DOHH2 (cell line): Measurements from ENCODE around the gene VWF.
"Not testable (repeated sequence)": the region's sequence is repeated elsewhere in the genome, so short reads cannot be mapped to it uniquely, and the experiment has no call there.

Experiments used
- H3F3A ChIP-seq: fragments of 200-600 bp; sonication (generic), shearing (Covaris generic); 2 replicates; pipeline ENCODE4 v1.6.0; 2016; ENCODE audit warnings: antibody characterized with exemption, mild to moderate bottlenecking; ENCODE audit not compliant: control insufficient read depth, insufficient read depth
- H3K27ac ChIP-seq: fragments of 200-600 bp; sonication (generic); 2 replicates; pipeline ENCODE4 v1.5.1; 2014; ENCODE audit warnings: low read depth, mild to moderate bottlenecking, low read length, moderate library complexity
- H3K27me3 ChIP-seq: fragments of 200-600 bp; sonication (generic); 2 replicates; pipeline ENCODE4 v1.6.1; 2014; ENCODE audit warnings: mild to moderate bottlenecking, low read length, mixed read lengths; ENCODE audit not compliant: control insufficient read depth
- H3K36me3 ChIP-seq: fragments of 200-600 bp; sonication (generic); 2 replicates; pipeline ENCODE4 v1.6.1; 2014; ENCODE audit warnings: mild to moderate bottlenecking, low read length, moderate library complexity, mixed read lengths; ENCODE audit not compliant: control insufficient read depth
- H3K4me1 ChIP-seq: fragments of 200-600 bp; sonication (generic); 2 replicates; pipeline ENCODE4 v1.6.1; 2014; ENCODE audit warnings: mild to moderate bottlenecking, low read length, mixed read lengths; ENCODE audit not compliant: control insufficient read depth
- H3K4me2 ChIP-seq: fragments of 200-600 bp; sonication (generic); 2 replicates; pipeline ENCODE4 v1.6.0; 2014; ENCODE audit warnings: mild to moderate bottlenecking, low read length, moderate library complexity
- H3K4me3 ChIP-seq: fragments of 200-600 bp; sonication (generic); 2 replicates; pipeline ENCODE4 v1.5.1; 2014; ENCODE audit warnings: mild to moderate bottlenecking, low read length, mixed read lengths
- H3K79me2 ChIP-seq: fragments of 200-600 bp; sonication (generic); 2 replicates; pipeline ENCODE4 v1.6.1; 2014; ENCODE audit warnings: mild to moderate bottlenecking, low read length, mixed read lengths; ENCODE audit not compliant: control insufficient read depth
- H3K9me2 ChIP-seq: fragments of 200-600 bp; sonication (generic); replicated peaks from 2 replicates; pipeline ENCODE4 v1.6.1; 2014; ENCODE audit warnings: mild to moderate bottlenecking, low read length, mixed read lengths; ENCODE audit not compliant: control insufficient read depth
- H3K9me3 ChIP-seq: fragments of 200-600 bp; sonication (generic); 2 replicates; pipeline ENCODE4 v1.6.1; 2014; ENCODE audit warnings: antibody characterized with exemption, low read length, mixed read lengths; ENCODE audit not compliant: control insufficient read depth, insufficient read depth
- H4K20me1 ChIP-seq: fragments of 200-600 bp; sonication (generic); 2 replicates; pipeline ENCODE4 v1.6.0; 2014; ENCODE audit warnings: low read depth, mild to moderate bottlenecking, antibody characterized with exemption, low read length, moderate library complexity; ENCODE audit not compliant: control insufficient read depth, insufficient read depth
- EZH2phosphoT487 ChIP-seq: fragments of 200-600 bp; sonication (generic); IDR thresholded peaks from 2 replicates; pipeline ENCODE4 v1.6.1; 2017; ENCODE audit warnings: borderline replicate concordance, mild to moderate bottlenecking, antibody characterized with exemption, low read length, moderate library complexity, mixed read lengths
- TF ChIP-seq, protein P1 (sequence below): fragments of 200-600 bp; sonication (generic); IDR thresholded peaks from one replicate; pipeline ENCODE4 v1.5.1; 2014; ENCODE audit warnings: antibody characterized with exemption, mild to moderate bottlenecking, low read depth, low read length; ENCODE audit not compliant: poor library complexity, severe bottlenecking

The VWF gene

DNA sequence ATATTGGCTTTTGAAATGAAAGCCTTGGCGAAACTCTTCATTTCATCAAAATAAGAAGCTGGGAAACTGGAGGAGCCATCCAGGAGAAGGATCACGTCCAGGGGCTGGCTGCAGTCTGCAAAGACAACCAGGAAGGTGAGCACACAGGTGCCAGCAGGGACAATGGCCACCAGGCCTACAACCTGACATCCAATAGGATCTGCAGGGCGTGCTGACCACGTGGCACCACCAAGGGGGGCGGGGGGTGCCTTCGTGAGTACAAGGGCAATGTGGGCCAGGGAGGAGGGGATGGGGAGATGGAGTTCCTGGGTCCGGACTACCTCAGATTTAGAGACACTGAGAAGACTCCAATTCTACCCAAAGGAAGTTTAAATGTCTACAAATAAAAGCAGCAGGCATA lies 107.7 kb downstream of the VWF start:
- Histone ChIP-seq H3K4me3 (no peak overlapping the region), H3F3A (no peaks in the 10 kb centered on the region), H4K20me1 (no peaks in the 10 kb centered on the region), H3K79me2 (no peaks in the 10 kb centered on the region), H3K9me2 (no peaks in the 10 kb centered on the region), H3K4me1 (no peaks in the 10 kb centered on the region), H3K9me3 (no peaks in the 10 kb centered on the region), H3K27ac (no peak overlapping the region), H3K4me2 (no peak overlapping the region), H3K27me3 (no peaks in the 10 kb centered on the region), H3K36me3 (no peaks in the 10 kb centered on the region)
- TF ChIP-seq, protein P1, sequence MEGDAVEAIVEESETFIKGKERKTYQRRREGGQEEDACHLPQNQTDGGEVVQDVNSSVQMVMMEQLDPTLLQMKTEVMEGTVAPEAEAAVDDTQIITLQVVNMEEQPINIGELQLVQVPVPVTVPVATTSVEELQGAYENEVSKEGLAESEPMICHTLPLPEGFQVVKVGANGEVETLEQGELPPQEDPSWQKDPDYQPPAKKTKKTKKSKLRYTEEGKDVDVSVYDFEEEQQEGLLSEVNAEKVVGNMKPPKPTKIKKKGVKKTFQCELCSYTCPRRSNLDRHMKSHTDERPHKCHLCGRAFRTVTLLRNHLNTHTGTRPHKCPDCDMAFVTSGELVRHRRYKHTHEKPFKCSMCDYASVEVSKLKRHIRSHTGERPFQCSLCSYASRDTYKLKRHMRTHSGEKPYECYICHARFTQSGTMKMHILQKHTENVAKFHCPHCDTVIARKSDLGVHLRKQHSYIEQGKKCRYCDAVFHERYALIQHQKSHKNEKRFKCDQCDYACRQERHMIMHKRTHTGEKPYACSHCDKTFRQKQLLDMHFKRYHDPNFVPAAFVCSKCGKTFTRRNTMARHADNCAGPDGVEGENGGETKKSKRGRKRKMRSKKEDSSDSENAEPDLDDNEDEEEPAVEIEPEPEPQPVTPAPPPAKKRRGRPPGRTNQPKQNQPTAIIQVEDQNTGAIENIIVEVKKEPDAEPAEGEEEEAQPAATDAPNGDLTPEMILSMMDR, result no peak
- no peak for TF ChIP-seq EZH2phosphoT487

DNA sequence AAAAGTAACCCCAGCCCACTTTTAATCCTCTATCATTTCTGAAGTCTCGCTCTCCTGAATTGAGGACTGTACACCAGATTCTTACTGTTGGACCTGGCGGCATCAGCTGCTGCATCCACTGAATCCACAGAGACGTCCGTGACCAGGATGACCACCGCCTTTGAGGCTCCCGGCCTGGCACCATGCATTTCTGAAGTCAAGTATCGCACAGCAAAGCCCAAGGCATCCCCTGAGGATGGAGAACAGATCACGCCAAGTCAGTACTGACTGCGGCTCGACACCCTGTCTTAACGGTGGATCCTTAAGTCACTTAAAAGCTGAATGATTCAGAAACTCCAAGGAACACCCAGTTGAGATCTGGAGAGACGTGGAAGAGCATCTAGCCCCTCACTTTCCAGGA lies 108.5 kb downstream of the VWF start:
- H3F3A ChIP-seq, H3K79me2 ChIP-seq, H3K9me2 ChIP-seq, H3K27me3 ChIP-seq, H3K4me1 ChIP-seq, H3K27ac ChIP-seq, H3K36me3 ChIP-seq, H3K9me3 ChIP-seq, H3K4me3 ChIP-seq, H4K20me1 ChIP-seq, H3K4me2 ChIP-seq: not testable (repeated sequence)

DNA sequence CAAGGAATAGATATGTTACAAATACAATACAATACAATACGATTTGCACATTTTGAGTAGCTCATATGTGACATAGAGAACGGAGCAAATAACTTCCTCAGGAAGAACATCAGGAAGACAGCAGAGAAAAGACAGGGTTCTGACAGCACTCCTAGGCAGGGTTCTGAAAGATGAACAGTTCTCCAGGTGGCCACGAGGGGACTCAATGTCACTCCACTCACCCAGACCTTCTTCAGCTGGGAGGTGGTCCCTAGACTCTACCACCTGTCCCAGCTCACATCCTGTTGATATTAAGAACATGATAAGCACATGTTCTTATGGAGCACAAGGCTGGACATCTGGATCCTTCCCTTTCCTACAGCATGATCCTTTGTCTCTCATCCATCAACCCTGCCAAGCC lies 109.2 kb downstream of the VWF start:
- H3K27me3 ChIP-seq, H3K27ac ChIP-seq, H3K9me2 ChIP-seq, H3K4me3 ChIP-seq, H3K4me2 ChIP-seq, H3K79me2 ChIP-seq, H4K20me1 ChIP-seq, H3K4me1 ChIP-seq, H3F3A ChIP-seq, H3K9me3 ChIP-seq, H3K36me3 ChIP-seq: not testable (repeated sequence)

DNA sequence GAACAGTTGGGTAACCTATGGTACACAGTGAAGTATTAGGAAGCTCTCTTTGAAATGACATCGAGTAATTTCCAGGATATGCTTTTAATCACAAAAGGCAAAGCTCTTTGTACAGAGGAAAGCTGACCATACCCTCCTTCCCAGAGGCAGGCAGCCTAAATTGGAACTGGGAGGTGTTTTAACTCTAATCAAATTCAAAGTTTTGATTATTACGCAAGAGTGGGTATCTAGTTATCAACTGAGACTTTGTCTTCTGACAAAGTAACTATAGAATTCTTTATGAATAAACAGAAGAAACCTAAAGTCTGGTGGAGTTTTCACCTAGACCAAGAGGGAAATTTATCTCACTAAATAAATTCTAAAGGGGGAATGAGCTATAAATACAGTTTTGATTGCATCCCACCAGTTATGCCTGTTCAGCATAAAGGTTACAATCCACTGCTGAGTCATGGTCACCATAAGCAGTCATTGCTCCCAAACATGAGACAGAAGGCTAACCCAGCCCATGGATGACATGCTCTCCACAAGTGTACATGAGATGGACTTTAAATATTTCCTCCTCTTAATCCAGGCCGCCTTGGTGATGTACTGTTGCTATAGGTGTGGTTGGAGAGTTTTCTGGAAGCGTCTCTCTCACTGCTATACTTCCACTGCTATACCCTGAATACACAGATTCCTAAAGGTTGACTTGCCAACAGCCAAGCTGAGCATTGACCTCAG lies 113.7 kb downstream of the VWF start:
- not testable (repeated sequence) for H3K9me2 ChIP-seq, H3K4me1 ChIP-seq, H4K20me1 ChIP-seq, H3K4me2 ChIP-seq, H3K79me2 ChIP-seq, H3K27ac ChIP-seq, H3K36me3 ChIP-seq, H3K4me3 ChIP-seq, H3F3A ChIP-seq, H3K9me3 ChIP-seq, H3K27me3 ChIP-seq

DNA sequence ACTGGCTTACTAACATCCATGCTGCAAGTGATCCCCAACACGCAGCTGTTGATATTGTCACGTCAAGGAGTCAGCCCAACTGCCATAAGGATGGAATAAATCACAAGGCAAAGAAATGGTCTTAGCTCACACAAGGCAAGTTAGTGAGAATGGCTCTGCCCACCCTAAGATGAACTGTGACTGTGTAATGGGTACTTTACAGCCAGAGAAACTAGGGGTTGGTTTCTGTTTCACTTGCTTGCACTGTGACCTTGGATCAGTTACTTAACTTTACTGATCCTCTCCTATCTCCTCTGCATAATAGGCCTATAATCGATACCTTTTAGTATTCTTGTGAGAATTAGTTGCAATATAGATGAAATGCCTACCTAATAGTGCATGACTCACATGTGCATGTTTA lies 127.2 kb downstream of the VWF start:
- Histone ChIP-seq H3K4me3 (no peak overlapping the region), H3K9me2 (no peaks in the 10 kb centered on the region), H4K20me1 (no peaks in the 10 kb centered on the region), H3K4me1 (no peaks in the 10 kb centered on the region), H3K36me3 (no peaks in the 10 kb centered on the region), H3K79me2 (no peaks in the 10 kb centered on the region), H3K4me2 (no peak overlapping the region), H3K27ac (no peak overlapping the region), H3K27me3 (no peaks in the 10 kb centered on the region), H3K9me3 (no peaks in the 10 kb centered on the region), H3F3A (no peaks in the 10 kb centered on the region)
- TF ChIP-seq, protein P1, result no peak
- no peak for TF ChIP-seq EZH2phosphoT487
